Mesenchymal stem cell (in vitro differentiated cells and primary cell): Measurements from ENCODE around the gene CEP104.
A peak's percentile ranks its signal among the peaks of the same experiment; 100 is the strongest.

Experiments used
- DNase-seq: peaks from one replicate; pipeline ENCODE4 v3.0.0-alpha.2; 2013
- H2AFZ ChIP-seq: one replicate; pipeline ENCODE4 v1.6.1; 2013; ENCODE audit warnings: low read depth, mild to moderate bottlenecking, control low read depth, inconsistent platforms, low read length, moderate library complexity
- H2AK5ac ChIP-seq: 2 replicates; pipeline ENCODE4 v1.6.1; 2013; ENCODE audit warnings: low read length, moderate library complexity, mild to moderate bottlenecking, inconsistent platforms; ENCODE audit not compliant: severe bottlenecking
- H2BK120ac ChIP-seq: one replicate; pipeline ENCODE4 v1.6.1; 2013; ENCODE audit warnings: low read depth, mild to moderate bottlenecking, inconsistent platforms, low read length, moderate library complexity
- H2BK12ac ChIP-seq, 2 experiments: one replicate each; pipeline ENCODE4 v1.6.1; 2013; ENCODE audit warnings: inconsistent platforms in 2 of 2, low read length in 2 of 2, mild to moderate bottlenecking in 2 of 2, moderate library complexity in 2 of 2, control low read depth in 1 of 2
- H2BK15ac ChIP-seq: one replicate; pipeline ENCODE4 v1.6.1; 2013; ENCODE audit warnings: mild to moderate bottlenecking, low read depth, inconsistent platforms; ENCODE audit not compliant: poor library complexity, severe bottlenecking
- H2BK5ac ChIP-seq: 2 replicates; pipeline ENCODE4 v1.6.1; 2013; ENCODE audit warnings: low read depth, mild to moderate bottlenecking, low read length, control low read depth, inconsistent platforms; ENCODE audit not compliant: poor library complexity, severe bottlenecking
- H3K14ac ChIP-seq, 2 experiments: one replicate each; pipeline ENCODE4 v1.6.1; 2013; ENCODE audit warnings: inconsistent platforms in 2 of 2, low read length in 2 of 2, control low read depth in 1 of 2, mild to moderate bottlenecking in 1 of 2, moderate library complexity in 1 of 2
- H3K18ac ChIP-seq, 2 experiments: one replicate each; pipeline ENCODE4 v1.6.1; 2013; ENCODE audit warnings: inconsistent platforms in 2 of 2, low read length in 2 of 2, control low read depth in 1 of 2, low read depth in 1 of 2, mild to moderate bottlenecking in 1 of 2
- H3K23ac ChIP-seq, 2 experiments: one replicate each; pipeline ENCODE4 v1.6.1; 2013; ENCODE audit warnings: inconsistent platforms in 2 of 2, low read length in 2 of 2, mild to moderate bottlenecking in 2 of 2, moderate library complexity in 2 of 2, control low read depth in 1 of 2
- H3K27ac ChIP-seq: 2 replicates; pipeline ENCODE4 v1.5.1; 2013; ENCODE audit warnings: mild to moderate bottlenecking, moderate library complexity, low read length, control low read depth, inconsistent platforms; ENCODE audit not compliant: poor library complexity, severe bottlenecking
- H3K27me3 ChIP-seq, 2 experiments: 2 replicates each; pipeline versions ENCODE4 v1.6.1 to v1.7.0; 2013; ENCODE audit warnings: low read length in 2 of 2, mild to moderate bottlenecking in 2 of 2, moderate library complexity in 2 of 2, control low read depth in 1 of 2, inconsistent platforms in 1 of 2; ENCODE audit not compliant: control insufficient read depth in 1 of 2, insufficient read depth in 1 of 2
- H3K36me3 ChIP-seq, 2 experiments: 2 replicates each; pipeline versions ENCODE4 v1.6.1 to v1.7.0; 2013; ENCODE audit warnings: low read length in 2 of 2, control low read depth in 1 of 2, inconsistent platforms in 1 of 2, low read depth in 1 of 2, mild to moderate bottlenecking in 1 of 2; ENCODE audit not compliant: insufficient read depth in 2 of 2, control insufficient read depth in 1 of 2
- H3K4ac ChIP-seq, 2 experiments: one replicate each; pipeline ENCODE4 v1.6.1; 2013; ENCODE audit warnings: inconsistent platforms in 2 of 2, low read length in 2 of 2, mild to moderate bottlenecking in 2 of 2, moderate library complexity in 2 of 2, control low read depth in 1 of 2, low read depth in 1 of 2
- H3K4me1 ChIP-seq: 2 replicates; pipeline ENCODE4 v1.6.1; 2013; ENCODE audit warnings: low read depth, low read length, control low read depth; ENCODE audit not compliant: control insufficient read depth, insufficient read depth
- H3K4me2 ChIP-seq: 2 replicates; pipeline ENCODE4 v1.6.1; 2013; ENCODE audit warnings: low read length, mild to moderate bottlenecking, inconsistent platforms; ENCODE audit not compliant: poor library complexity, severe bottlenecking
- H3K4me3 ChIP-seq, 2 experiments: 2 replicates each; pipeline versions ENCODE4 v1.5.1 to v1.7.0; 2013; ENCODE audit warnings: low read length in 2 of 2, mild to moderate bottlenecking in 2 of 2, control low read depth in 1 of 2, low read depth in 1 of 2; ENCODE audit not compliant: insufficient read depth in 1 of 2
- H3K79me1 ChIP-seq: replicated peaks from 2 replicates; pipeline ENCODE4 v1.6.1; 2013; ENCODE audit warnings: mild to moderate bottlenecking, control low read depth, low read length, inconsistent platforms; ENCODE audit not compliant: poor library complexity, severe bottlenecking
- H3K9ac ChIP-seq: 2 replicates; pipeline ENCODE4 v1.7.0; 2013; ENCODE audit warnings: mild to moderate bottlenecking, low read length, moderate library complexity
- H3K9me3 ChIP-seq: 2 replicates; pipeline ENCODE4 v1.7.0; 2013; ENCODE audit warnings: mild to moderate bottlenecking, low read length; ENCODE audit not compliant: control insufficient read depth
- H4K8ac ChIP-seq: one replicate; pipeline ENCODE4 v1.6.1; 2013; ENCODE audit warnings: inconsistent platforms, mild to moderate bottlenecking, low read length, moderate library complexity
- H4K91ac ChIP-seq: one replicate; pipeline ENCODE4 v1.6.1; 2013; ENCODE audit warnings: mild to moderate bottlenecking, low read length, inconsistent platforms
- WGBS: methylation state at CpG from one replicate; pipeline ENCODE4 v1.1.7; 2013; ENCODE audit warnings: mixed read lengths; 5-methylcytosine and 5-hydroxymethylcytosine counted together

The CEP104 gene

DNA sequence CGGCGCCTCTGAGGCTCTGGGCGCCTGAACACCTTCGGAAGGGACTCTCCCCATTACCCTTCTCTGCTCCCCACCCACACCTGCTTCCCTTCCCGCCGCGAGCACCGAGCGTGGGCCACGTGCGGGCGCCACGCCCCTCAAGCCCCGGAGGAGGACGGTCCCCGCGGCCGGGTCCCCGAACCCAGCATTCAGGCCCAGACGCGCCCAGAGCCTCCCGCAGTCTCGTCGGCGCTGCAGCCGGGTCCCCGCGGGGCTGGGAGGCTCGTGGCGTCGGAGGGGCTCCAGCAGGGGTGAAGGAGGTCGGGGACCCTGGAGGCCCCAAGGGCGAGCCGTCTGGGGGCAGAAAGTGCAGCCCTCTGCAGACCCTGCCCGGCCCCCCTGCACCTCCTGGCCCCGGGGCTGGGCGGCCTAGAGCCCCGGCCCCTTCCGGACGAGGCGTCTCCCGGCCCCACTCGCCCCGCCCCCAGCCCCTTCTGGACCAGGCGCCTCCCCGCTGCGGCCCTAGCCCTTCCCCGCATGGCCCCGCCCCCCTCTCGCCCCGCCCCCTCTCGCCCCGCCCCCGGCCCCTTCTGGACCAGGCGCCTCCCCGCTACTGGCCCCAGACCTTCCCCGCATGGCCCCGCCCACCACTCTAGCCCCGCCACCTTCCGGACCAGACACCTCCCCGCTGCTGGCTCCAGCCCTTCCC, 84.8 kb downstream of the CEP104 start:
- H3K4me3 ChIP-seq, result peak overlapping the region; percentile 63 to 67
- peak overlapping the region; percentile 98 for H3K4me2 ChIP-seq
- no peak overlapping the region for H2BK5ac ChIP-seq
- peak overlapping the region; percentile 87 for H2AFZ ChIP-seq
- peaks cover 8 to 44% of the 10 kb centered on the region in 2 experiments for H3K27me3 ChIP-seq
- no peaks in the 10 kb centered on the region for H3K9me3 ChIP-seq
- peak overlapping the region; percentile 50 for H2BK15ac ChIP-seq
- WGBS, result 3% methylated on average over 23 of the region's 61 CpGs
- no peak overlapping the region for H2BK120ac ChIP-seq
- H4K91ac ChIP-seq, result peak overlapping the region; percentile 85
- no peak overlapping the region for H3K9ac ChIP-seq
- peak overlapping the region; percentile 8 to 74 for H3K18ac ChIP-seq
- peaks cover 58% of the 10 kb centered on the region for H3K4me1 ChIP-seq
- no peak overlapping the region for H3K23ac ChIP-seq
- H4K8ac ChIP-seq, result peak overlapping the region; percentile 93
- H3K4ac ChIP-seq, result peak overlapping the region; percentile 2 to 88
- H3K27ac ChIP-seq, result no peak overlapping the region
- no peak overlapping the region for H2BK12ac ChIP-seq
- peak overlapping the region in 1 of 2 experiments; percentile 79 for H3K14ac ChIP-seq
- peaks cover 0 to 4% of the 10 kb centered on the region in 2 experiments for H3K36me3 ChIP-seq
- DNase-seq, result peak; percentile 80
- H3K79me1 ChIP-seq, result no peaks in the 10 kb centered on the region
- no peak overlapping the region for H2AK5ac ChIP-seq

- Histone ChIP-seq H3K4ac (peak overlapping the region in 1 of 2 experiments; percentile 2), H4K8ac (peak overlapping the region; percentile 93), H3K9ac (no peak overlapping the region), H3K27me3 (peaks cover 8 to 47% of the 10 kb centered on the region in 2 experiments), H3K9me3 (no peaks in the 10 kb centered on the region), H2AFZ (peak overlapping the region; percentile 87), H3K4me3 (peak overlapping the region; percentile 63 to 66), H2BK120ac (no peak overlapping the region), H4K91ac (peak overlapping the region; percentile 85), H2AK5ac (no peak overlapping the region), H3K27ac (no peak overlapping the region), H2BK5ac (no peak overlapping the region), H3K4me1 (peaks cover 51% of the 10 kb centered on the region), H3K23ac (no peak overlapping the region), H2BK15ac (no peak overlapping the region), H3K4me2 (peak overlapping the region; percentile 98), H3K79me1 (no peaks in the 10 kb centered on the region), H3K14ac (peak overlapping the region in 1 of 2 experiments; percentile 79), H2BK12ac (no peak overlapping the region), H3K36me3 (peaks cover 0 to 4% of the 10 kb centered on the region in 2 experiments), H3K18ac (peak overlapping the region; percentile 8 to 74)
- DNase-seq, result peak; percentile 1
- WGBS, result 59% methylated on average over 31 of the region's 32 CpGs
Measured at GRCh38 chr1:3771108-3772026, 85.6 kb downstream of the CEP104 start.

DNA sequence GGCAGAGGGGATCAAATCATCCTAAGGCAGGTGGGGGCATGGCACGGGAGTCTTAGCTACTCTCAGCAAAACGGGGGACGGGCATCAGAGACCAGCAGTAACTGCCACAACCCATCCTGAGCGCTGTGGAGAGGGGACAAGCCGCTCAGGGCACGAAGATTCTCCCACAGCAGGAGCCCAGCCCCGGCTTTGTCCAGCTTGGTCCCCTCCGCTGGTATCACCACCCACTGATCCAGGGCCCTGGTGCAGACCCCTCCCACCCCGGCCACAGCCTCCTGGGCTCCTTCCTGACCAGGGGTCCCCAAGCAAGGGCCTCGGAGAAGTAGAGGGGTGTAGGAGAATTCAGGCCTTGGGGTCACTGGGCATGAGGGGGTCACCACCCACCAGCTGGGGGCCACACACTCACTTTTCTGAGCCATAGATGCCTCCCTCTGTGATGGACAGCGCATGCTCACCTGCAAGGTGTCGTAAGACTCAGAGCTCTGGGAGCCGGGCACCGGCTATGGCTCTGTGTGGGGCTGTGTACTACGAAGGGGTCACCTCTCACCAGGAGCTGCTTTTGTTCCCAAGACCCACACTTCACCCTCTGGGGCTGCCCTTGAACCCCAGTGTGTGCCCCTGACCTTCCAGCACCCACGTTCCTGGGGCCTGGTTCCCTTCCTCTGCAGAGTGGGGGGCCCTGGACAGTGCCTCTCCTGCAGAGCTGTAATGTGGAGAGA, 86.8 kb downstream of the CEP104 start:
- Histone ChIP-seq H3K4me3 (no peak overlapping the region), H2BK5ac (no peak overlapping the region), H3K14ac (no peak overlapping the region), H4K91ac (peak overlapping the region; percentile 3), H2BK120ac (no peak overlapping the region), H4K8ac (no peak overlapping the region), H3K27ac (no peak overlapping the region), H3K79me1 (no peaks in the 10 kb centered on the region), H3K27me3 (peaks cover 8 to 55% of the 10 kb centered on the region in 2 experiments), H3K36me3 (no peaks in the 10 kb centered on the region), H3K4ac (no peak overlapping the region), H2AK5ac (no peak overlapping the region), H3K23ac (peak overlapping the region in 1 of 2 experiments; percentile 75), H3K9ac (no peak overlapping the region), H2BK15ac (no peak overlapping the region), H3K4me2 (no peak overlapping the region), H3K4me1 (peaks cover 39% of the 10 kb centered on the region), H2BK12ac (no peak overlapping the region), H2AFZ (no peak overlapping the region), H3K9me3 (no peaks in the 10 kb centered on the region), H3K18ac (no peak overlapping the region)
- DNase-seq, result no peak
- WGBS, result 85% methylated on average over 11 of the region's 16 CpGs
